K562 (cell line): ENCODE measurements around the gene GMEB2. TPM values are rescaled to one million over a fixed set of nuclear protein-coding genes. Genes with fewer than 3 reads are reported as not detected.
A peak's percentile ranks its signal among the peaks of the same experiment; 100 is the strongest.

Experiments used
- ATAC-seq: fragments of 200-7000 bp; cut with Tn5 transposase; 3 replicates; pipeline ENCODE4 v1.9.1; 2020; ENCODE audit warnings: moderate library complexity
- BruUV-seq: library from RNA; stranded (reverse); fragments of 400-500 nt; replicated peaks from 2 replicates; lab custom pipeline; 2021; lab: Mats Ljungman, UMichigan
- CTCF ChIA-PET: fragments of 300-600 bp; formaldehyde crosslinking; extraction: SDS; loops from one replicate; lab custom pipeline; 2021; ENCODE audit warnings: low intra/inter-chr PET ratio; lab: Yijun Ruan, JAX
- POLR2A ChIA-PET: fragments of 300-600, 350-650 bp; sonication (Branson Sonifier 250); formaldehyde crosslinking; extraction: SDS; loops from one replicate; lab custom pipeline; 2021; ENCODE audit warnings: antibody characterized with exemption, inconsistent platforms; lab: Yijun Ruan, JAX
- DNase-seq, 4 experiments: peaks; one replicate each; pipeline versions ENCODE4 v3.0.0 to v3.0.0-alpha.2; 2011 to 2018; ENCODE audit warnings: low spot score in 3 of 4, mixed read lengths in 3 of 4; ENCODE audit errors: extremely low read depth in 1 of 4
- FAIRE-seq: peaks from 2 replicates; lab custom pipeline; 2011; peaks lifted over from hg19 to GRCh38; lab: Jason Lieb, UNC
- H2AFZ ChIP-seq: 2 replicates; pipeline ENCODE4 v1.6.0; 2011; ENCODE audit warnings: low read depth, low read length, control low read depth, inconsistent platforms
- H3K27ac ChIP-seq: fragments of 200-600 bp; 3 replicates; pipeline ENCODE4 v1.8.0; 2011; ENCODE audit warnings: low read depth, mild to moderate bottlenecking, control low read depth, inconsistent platforms, low read length, moderate library complexity, mixed read lengths; ENCODE audit errors: extremely low read depth
- H3K27me3 ChIP-seq, 2 experiments: fragments of 300-600 bp in 1 of 2; 2 replicates in 1 of 2; 3 replicates in 1 of 2; pipeline versions ENCODE4 v1.6.0 to v1.8.0; 2011; ENCODE audit warnings: inconsistent platforms in 2 of 2, low read length in 2 of 2, mild to moderate bottlenecking in 1 of 2, mixed read lengths in 1 of 2, moderate library complexity in 1 of 2; ENCODE audit not compliant: control insufficient read depth in 2 of 2, insufficient read depth in 2 of 2
- H3K36me3 ChIP-seq: fragments of 300-600 bp; 3 replicates; pipeline ENCODE4 v1.8.0; 2011; ENCODE audit warnings: mild to moderate bottlenecking, low read length, inconsistent platforms; ENCODE audit not compliant: control insufficient read depth, insufficient read depth
- H3K4me1 ChIP-seq, 2 experiments: fragments of 200-600 bp in 1 of 2; replicated peaks in 1 of 2; 2 replicates in 1 of 2; 3 replicates in 1 of 2; pipeline versions ENCODE4 v1.5.1 to v1.8.0; 2011; ENCODE audit warnings: inconsistent platforms in 2 of 2, low read length in 2 of 2, mild to moderate bottlenecking in 1 of 2, mixed read lengths in 1 of 2, moderate library complexity in 1 of 2; ENCODE audit not compliant: control insufficient read depth in 2 of 2, insufficient read depth in 2 of 2
- H3K4me2 ChIP-seq: 2 replicates; pipeline ENCODE4 v1.6.1; 2011; ENCODE audit warnings: low read length, control low read depth, inconsistent platforms, mixed read lengths; ENCODE audit not compliant: insufficient read depth
- H3K4me3 ChIP-seq: fragments of 200-600 bp; sonication (generic), shearing (Covaris generic); 2 replicates; pipeline ENCODE4 v1.5.1; 2016; ENCODE audit warnings: control low read depth, inconsistent platforms
- H3K79me2 ChIP-seq: fragments of 200-600 bp; 3 replicates; pipeline ENCODE4 v1.8.0; 2011; ENCODE audit warnings: low read length, inconsistent platforms; ENCODE audit not compliant: control insufficient read depth, insufficient read depth
- H3K9ac ChIP-seq, 2 experiments: 2 replicates each; pipeline versions ENCODE4 v1.6.0 to v1.6.1; 2011; ENCODE audit warnings: low read depth in 2 of 2, low read length in 2 of 2, control low read depth in 1 of 2, inconsistent platforms in 1 of 2, mild to moderate bottlenecking in 1 of 2, mixed read lengths in 1 of 2; ENCODE audit not compliant: insufficient read depth in 1 of 2
- H3K9me1 ChIP-seq: one replicate; pipeline ENCODE4 v1.6.0; 2011; ENCODE audit warnings: inconsistent platforms, mild to moderate bottlenecking, low read length, moderate library complexity; ENCODE audit not compliant: control insufficient read depth, insufficient read depth
- H3K9me3 ChIP-seq: replicated peaks from 2 replicates; pipeline ENCODE4 v1.5.1; 2011; ENCODE audit warnings: low read depth, low read length, inconsistent platforms; ENCODE audit not compliant: control insufficient read depth, insufficient read depth
- H4K20me1 ChIP-seq: replicated peaks from 2 replicates; pipeline ENCODE4 v1.6.1; 2011; ENCODE audit warnings: low read length, inconsistent platforms, mixed read lengths; ENCODE audit not compliant: control insufficient read depth, insufficient read depth
- ARID3B ChIP-seq: fragments of 250-450 bp; sonication (Bioruptor Pico); IDR thresholded peaks from 2 replicates; pipeline ENCODE4 v1.4.0; 2020; ENCODE audit warnings: borderline replicate concordance
- BCL6 ChIP-seq: fragments of 250-450 bp; sonication (Bioruptor Pico); IDR thresholded peaks from 2 replicates; pipeline ENCODE4 v1.4.0; 2020
- BRD9 ChIP-seq: fragments of 450-650 bp; IDR thresholded peaks from 2 replicates; pipeline ENCODE4 v1.6.1; 2018; ENCODE audit warnings: low read depth; ENCODE audit not compliant: partially characterized antibody
- CBX2 ChIP-seq: fragments of 200-600 bp; sonication (generic); IDR thresholded peaks from one replicate; pipeline ENCODE4 v1.6.1; 2012; ENCODE audit warnings: mild to moderate bottlenecking, low read length, inconsistent platforms; ENCODE audit not compliant: insufficient read depth, poor library complexity, severe bottlenecking
- HNRNPLL ChIP-seq: fragments of 200-400 bp; formaldehyde crosslinking; IDR thresholded peaks from 2 replicates; pipeline ENCODE4 v1.6.1; 2017; ENCODE audit warnings: low read length, low read depth, mild to moderate bottlenecking; ENCODE audit not compliant: poor library complexity, severe bottlenecking
- IRF2 ChIP-seq: sonication (generic); formaldehyde crosslinking; IDR thresholded peaks from 2 replicates; pipeline ENCODE4 v1.8.1; 2022; ENCODE audit warnings: mild to moderate bottlenecking, missing genetic modification reagents
- NFIC ChIP-seq: fragments of 450-650 bp; IDR thresholded peaks from 2 replicates; pipeline ENCODE4 v1.6.1; 2017; ENCODE audit warnings: mild to moderate bottlenecking, inconsistent platforms
- POLR2G ChIP-seq: fragments of 200-400 bp; formaldehyde crosslinking; IDR thresholded peaks from 2 replicates; pipeline ENCODE4 v1.6.1; 2017; ENCODE audit warnings: low read depth, mild to moderate bottlenecking, antibody characterized with exemption, low read length, moderate library complexity
- RFX1 ChIP-seq: fragments of 450-650 bp; IDR thresholded peaks from 2 replicates; pipeline ENCODE4 v1.6.1; 2016; ENCODE audit warnings: mild to moderate bottlenecking, moderate library complexity
- SFPQ ChIP-seq: fragments of 200-400 bp; formaldehyde crosslinking; IDR thresholded peaks from 2 replicates; pipeline ENCODE4 v1.6.1; 2017; ENCODE audit warnings: mild to moderate bottlenecking, low read depth, low read length, moderate library complexity
- SMC3 ChIP-seq: conservative IDR thresholded peaks from 2 replicates; pipeline ENCODE4 v1.6.1; 2011; ENCODE audit warnings: low read depth, low read length, improper control_type of control experiment; ENCODE audit not compliant: insufficient read depth
- YY1 ChIP-seq, 3 experiments: IDR thresholded peaks; 2 replicates each; pipeline ENCODE4 v1.6.1; 2011; ENCODE audit warnings: low read length in 2 of 3, mild to moderate bottlenecking in 2 of 3, moderate library complexity in 2 of 3, borderline replicate concordance in 1 of 3, control low read depth in 1 of 3, low read depth in 1 of 3; ENCODE audit not compliant: insufficient read depth in 3 of 3, insufficient replicate concordance in 2 of 3, control insufficient read depth in 1 of 3, insufficient read length in 1 of 3; ENCODE audit errors: extremely low read depth in 1 of 3
- ZNF436 ChIP-seq: fragments of 250-450, 450-650 bp; sonication (Bioruptor Pico); formaldehyde crosslinking; IDR thresholded peaks from 2 replicates; pipeline ENCODE4 v1.7.0; 2020; ENCODE audit warnings: mild to moderate bottlenecking
- ZNF639 ChIP-seq, 2 experiments: fragments of 200-800 bp in 1 of 2; sonication (Bioruptor generic) in 1 of 2; sonication (generic) in 1 of 2; formaldehyde crosslinking in 1 of 2; IDR thresholded peaks in 1 of 2; conservative IDR thresholded peaks in 1 of 2; 2 replicates each; pipeline versions ENCODE4 v1.5.0 to v1.6.1; 2016 to 2020; ENCODE audit warnings: missing compliant biosample characterization in 1 of 2, missing genetic modification characterization in 1 of 2, missing genetic modification reagents in 1 of 2
- ZZZ3 ChIP-seq: fragments of 450-650 bp; IDR thresholded peaks from 2 replicates; pipeline ENCODE4 v1.6.1; 2016; ENCODE audit warnings: antibody characterized with exemption, mild to moderate bottlenecking, moderate library complexity
- whole genome bisulfite sequencing: fragments of 100-300 bp; shearing (Covaris generic); methylation state at CpG from one replicate; pipeline ENCODE4 v1.1.6; 2016; ENCODE audit warnings: low coverage, mixed read lengths; ENCODE audit not compliant: insufficient coverage; ENCODE audit errors: missing lambda C conversion rate; 5-methylcytosine and 5-hydroxymethylcytosine counted together
- in situ Hi-C: fragments of 300-500 bp; cut with MboI; formaldehyde crosslinking; loops from 4 replicates; pipeline ENCODE4 v1.15.0; 2018; ENCODE audit warnings: inconsistent platforms, mixed read lengths
- intact Hi-C: fragments of 100-400 bp; cut with micrococcal nuclease; formaldehyde crosslinking; loops from 2 replicates; pipeline ENCODE4 v1.14.2; 2022
- polyA plus RNA-seq, 8 experiments: library from polyadenylated mRNA; depleted of rRNA in 4 of 8; stranded (reverse) in 5 of 8; unstranded in 3 of 8; fragments of >200 nt; fragmentation: Nextera tagmentation in 2 of 8; fragmentation: Illumina TruSeq in 1 of 8; extraction: Ambion mirVana in 2 of 8; extraction: Trizol in 1 of 8; gene quantifications; 2 replicates each; pipeline versions ENCODE4 v1.2.1 to v1.2.3, GENCODE V29; 2011 to 2014; ENCODE audit warnings: inconsistent platforms in 1 of 8, missing spikeins in 1 of 8
- total RNA-seq, 7 experiments: library from RNA; depleted of rRNA in 6 of 7; stranded (reverse); fragments of >200 nt in 6 of 7; fragmentation: Illumina TruSeq in 2 of 7; extraction: Trizol in 2 of 7; gene quantifications; 2 replicates each; pipeline versions ENCODE4 v1.2.1 to v1.2.3, GENCODE V29; 2011 to 2021; ENCODE audit warnings: low replicate concordance in 1 of 7

Gene GMEB2
- total and polyA plus RNA-seq, 9 of the 15 experiments (the other 6 are each of a cell fraction or from before 2014, with no cell fraction given) = 0.03 to 13.9 (median 6.3) TPM

- no peaks in the 10 kb centered on the region for H3K9me1 ChIP-seq
- peak overlapping the region; percentile 63 for H3K4me3 ChIP-seq
- POLR2A ChIA-PET = interaction anchor here (1.3 to 1.5 kb wide), 3 partner anchors 11 to 50 kb away, joined by 3 to 11 read pairs (median 5); partner anchors contain the start of genes ARFRP1 and ZGPAT
- H4K20me1 ChIP-seq = no peaks in the 10 kb centered on the region
- H3K4me2 ChIP-seq = peak overlapping the region; percentile 88
- peak overlapping the region; percentile 98 for H2AFZ ChIP-seq
- H3K36me3 ChIP-seq = peaks cover 30% of the 10 kb centered on the region; the same call in 2 of the 3 replicates
- H3K9ac ChIP-seq = peak overlapping the region; percentile 89 to 100
- BruUV-seq = TSS peak; percentile 79
- peak; percentile 44 to 68 (median 50) for DNase-seq
- no peaks in the 10 kb centered on the region for H3K27me3 ChIP-seq
- WGBS = 2% methylated on average over 26 of the region's 31 CpGs
- peak; percentile 71 for FAIRE-seq
- in situ Hi-C loops = no loop called here
- ATAC-seq = peak; percentile 22
- H3K79me2 ChIP-seq = peaks cover 33% of the 10 kb centered on the region
- peak overlapping the region; percentile 87 for H3K27ac ChIP-seq
- H3K4me1 ChIP-seq = peaks cover 28 to 62% of the 10 kb centered on the region in 2 experiments
- no peaks in the 10 kb centered on the region for H3K9me3 ChIP-seq
- CTCF ChIA-PET = interaction anchor here (0.5 kb wide), 1 partner anchor 43 kb away, joined by 3 read pairs; no protein-coding TSS in a partner anchor
- intact Hi-C loops = loop anchor here (10.0 kb wide), 1 partner anchor 123 kb away; the partner anchor contains the start of gene PTK6
- TF ChIP-seq BRD9 (no peak), CBX2 (no peak), HNRNPLL (no peak), ZNF639 (CRISPR knock-in tag; conservative IDR thresholded peaks at IDR 0.05 in 1 of 2, IDR thresholded peaks at IDR 0.05 in 1 of 2) (no peak), YY1 (IDR thresholded peaks at IDR 0.05; ENCODE audit: borderline replicate concordance in 1 of 3, control insufficient read depth in 1 of 3, extremely low read depth in 1 of 3, insufficient read depth in 3 of 3, insufficient read length in 1 of 3, insufficient replicate concordance in 2 of 3, low read depth in 1 of 3, low read length in 2 of 3) (no peak), NFIC (peak; percentile 2; the same call in 1 of the 2 replicates), RFX1 (no peak), POLR2G (no peak), SFPQ (no peak), IRF2 (CRISPR knock-in tag) (no peak), ZZZ3 (no peak), ZNF436 (no peak), ARID3B (CRISPR knock-in tag) (no peak), BCL6 (no peak), SMC3 (no peak)
Measured at GRCh38 chr20:63657260-63657936, 30.5 kb upstream of the GMEB2 start.
